Loucy (cell line): Measurements from ENCODE around the gene CLPSL1.
A peak's percentile ranks its signal among the peaks of the same experiment; 100 is the strongest.

Experiments used
- H2AFZ ChIP-seq: fragments of 200-600 bp; sonication (generic); 2 replicates; pipeline ENCODE4 v1.6.0; 2016; ENCODE audit warnings: antibody characterized with exemption, mild to moderate bottlenecking, low read length, moderate library complexity
- H3F3A ChIP-seq: fragments of 200-600 bp; 2 replicates; pipeline ENCODE4 v1.6.0; 2016; ENCODE audit warnings: antibody characterized with exemption, low read depth, mild to moderate bottlenecking
- H3K27me3 ChIP-seq: fragments of 200-600 bp; sonication (generic); 2 replicates; pipeline ENCODE4 v1.6.1; 2014; ENCODE audit warnings: low read length, mild to moderate bottlenecking; ENCODE audit not compliant: insufficient read depth, poor library complexity, severe bottlenecking
- H3K36me3 ChIP-seq: fragments of 200-600 bp; sonication (generic); 2 replicates; pipeline ENCODE4 v1.6.1; 2016; ENCODE audit warnings: low read length; ENCODE audit not compliant: insufficient read depth
- H3K4me1 ChIP-seq: fragments of 200-600 bp; sonication (generic); 2 replicates; pipeline ENCODE4 v1.5.1; 2014; ENCODE audit warnings: low read length, mild to moderate bottlenecking; ENCODE audit not compliant: insufficient read depth, poor library complexity, severe bottlenecking
- H3K4me2 ChIP-seq: fragments of 200-600 bp; sonication (generic); 2 replicates; pipeline ENCODE4 v1.6.0; 2014; ENCODE audit warnings: antibody characterized with exemption, low read length, low read depth, mild to moderate bottlenecking; ENCODE audit not compliant: poor library complexity, severe bottlenecking
- H3K4me3 ChIP-seq: fragments of 200-600 bp; sonication (generic); 2 replicates; pipeline ENCODE4 v1.5.1; 2014; ENCODE audit warnings: low read length, mild to moderate bottlenecking, mixed read lengths; ENCODE audit not compliant: poor library complexity, severe bottlenecking
- H3K79me2 ChIP-seq: fragments of 200-600 bp; sonication (generic); 2 replicates; pipeline ENCODE4 v1.6.1; 2014; ENCODE audit warnings: low read length; ENCODE audit not compliant: insufficient read depth
- H3K9ac ChIP-seq: fragments of 200-600 bp; sonication (generic); 2 replicates; pipeline ENCODE4 v1.6.0; 2014; ENCODE audit warnings: mild to moderate bottlenecking, low read depth, low read length, moderate library complexity; ENCODE audit not compliant: poor library complexity, severe bottlenecking
- H3K9me2 ChIP-seq: fragments of 200-600 bp; sonication (generic); replicated peaks from 2 replicates; pipeline ENCODE4 v1.6.1; 2016; ENCODE audit warnings: low read depth, low read length, mixed read lengths
- H3K9me3 ChIP-seq: fragments of 200-600 bp; sonication (generic); 2 replicates; pipeline ENCODE4 v1.6.1; 2014; ENCODE audit warnings: mild to moderate bottlenecking, antibody characterized with exemption, low read length, low read depth; ENCODE audit not compliant: insufficient read depth
- H4K20me1 ChIP-seq: fragments of 200-600 bp; sonication (generic); 2 replicates; pipeline ENCODE4 v1.6.0; 2014; ENCODE audit warnings: antibody characterized with exemption, low read length, mild to moderate bottlenecking; ENCODE audit not compliant: insufficient read depth, poor library complexity, severe bottlenecking
- CTCF ChIP-seq: fragments of 200-600 bp; sonication (generic); conservative IDR thresholded peaks from 2 replicates; pipeline ENCODE4 v1.5.1; 2014; ENCODE audit warnings: mild to moderate bottlenecking, antibody characterized with exemption, low read length
- EZH2phosphoT487 ChIP-seq: fragments of 200-600 bp; IDR thresholded peaks from 2 replicates; pipeline ENCODE4 v1.6.1; 2018; ENCODE audit warnings: antibody characterized with exemption, mild to moderate bottlenecking, moderate library complexity, borderline replicate concordance

CLPSL1 gene

GRCh38 chr6:35775031-35775430, 5.8 kb upstream of the CLPSL1 start:
- H3F3A ChIP-seq, result no peaks in the 10 kb centered on the region
- no peaks in the 10 kb centered on the region for H3K79me2 ChIP-seq
- H3K27me3 ChIP-seq, result no peaks in the 10 kb centered on the region
- H3K9me2 ChIP-seq, result no peaks in the 10 kb centered on the region
- H3K4me2 ChIP-seq, result no peak overlapping the region
- TF ChIP-seq EZH2phosphoT487 (no peak), CTCF (no peak)
- no peak overlapping the region for H3K4me3 ChIP-seq
- peaks cover 9% of the 10 kb centered on the region for H3K4me1 ChIP-seq
- no peaks in the 10 kb centered on the region for H3K36me3 ChIP-seq
- no peak overlapping the region for H3K9ac ChIP-seq
- no peaks in the 10 kb centered on the region for H4K20me1 ChIP-seq
- no peak overlapping the region for H2AFZ ChIP-seq
- H3K9me3 ChIP-seq, result no peaks in the 10 kb centered on the region

GRCh38 chr6:35776364-35777215, 4.2 kb upstream of the CLPSL1 start, which contains the start of gene CLPSL2:
CLPSL2 (plus strand) TSS chr6:35776598; CDS start chr6:35776619, 21 bp downstream.
- no peak within 1 kb of the TSS for H3K9ac ChIP-seq

GRCh38 chr6:35777356-35778102, 3.3 kb upstream of the CLPSL1 start:
- Histone ChIP-seq H3K36me3 (no peaks in the 10 kb centered on the region), H3F3A (no peaks in the 10 kb centered on the region), H3K4me2 (no peak overlapping the region), H2AFZ (no peak overlapping the region; the same call in 1 of the 2 replicates), H3K27me3 (no peaks in the 10 kb centered on the region), H4K20me1 (no peaks in the 10 kb centered on the region), H3K9me2 (no peaks in the 10 kb centered on the region), H3K79me2 (no peaks in the 10 kb centered on the region), H3K4me1 (no peaks in the 10 kb centered on the region), H3K9ac (no peak overlapping the region), H3K9me3 (no peaks in the 10 kb centered on the region), H3K4me3 (no peak overlapping the region)
- TF ChIP-seq CTCF (no peak), EZH2phosphoT487 (no peak)

More at GRCh38 chr6:35776364-35777215, 4.2 kb upstream of the CLPSL1 start, which contains the start of gene CLPSL2:
- H2AFZ ChIP-seq, result peak within 1 kb of the TSS; percentile 83
- no peaks in the 10 kb centered on the region for H3K36me3 ChIP-seq
- H3K4me2 ChIP-seq, result peak within 1 kb of the TSS; percentile 59
- H3K4me3 ChIP-seq, result peak within 1 kb of the TSS; percentile 64
- TF ChIP-seq EZH2phosphoT487 (no peak), CTCF (no peak)
- no peaks in the 10 kb centered on the region for H4K20me1 ChIP-seq
- no peaks in the 10 kb centered on the region for H3K79me2 ChIP-seq
- H3K9me3 ChIP-seq, result no peaks in the 10 kb centered on the region
- H3K27me3 ChIP-seq, result no peaks in the 10 kb centered on the region
- H3F3A ChIP-seq, result no peaks in the 10 kb centered on the region
- no peaks in the 10 kb centered on the region for H3K4me1 ChIP-seq
- no peaks in the 10 kb centered on the region for H3K9me2 ChIP-seq
